Loucy (cell line): ENCODE measurements around the gene SLC39A11.

ENCODE experiments used
- H2AFZ ChIP-seq: fragments of 200-600 bp; sonication (generic); 2 replicates; pipeline ENCODE4 v1.6.0; 2016; ENCODE audit warnings: antibody characterized with exemption, mild to moderate bottlenecking, low read length, moderate library complexity
- H3F3A ChIP-seq: fragments of 200-600 bp; 2 replicates; pipeline ENCODE4 v1.6.0; 2016; ENCODE audit warnings: antibody characterized with exemption, low read depth, mild to moderate bottlenecking
- H3K27me3 ChIP-seq: fragments of 200-600 bp; sonication (generic); 2 replicates; pipeline ENCODE4 v1.6.1; 2014; ENCODE audit warnings: low read length, mild to moderate bottlenecking; ENCODE audit not compliant: insufficient read depth, poor library complexity, severe bottlenecking
- H3K36me3 ChIP-seq: fragments of 200-600 bp; sonication (generic); 2 replicates; pipeline ENCODE4 v1.6.1; 2016; ENCODE audit warnings: low read length; ENCODE audit not compliant: insufficient read depth
- H3K4me1 ChIP-seq: fragments of 200-600 bp; sonication (generic); 2 replicates; pipeline ENCODE4 v1.5.1; 2014; ENCODE audit warnings: low read length, mild to moderate bottlenecking; ENCODE audit not compliant: insufficient read depth, poor library complexity, severe bottlenecking
- H3K4me2 ChIP-seq: fragments of 200-600 bp; sonication (generic); 2 replicates; pipeline ENCODE4 v1.6.0; 2014; ENCODE audit warnings: antibody characterized with exemption, low read length, low read depth, mild to moderate bottlenecking; ENCODE audit not compliant: poor library complexity, severe bottlenecking
- H3K4me3 ChIP-seq: fragments of 200-600 bp; sonication (generic); 2 replicates; pipeline ENCODE4 v1.5.1; 2014; ENCODE audit warnings: low read length, mild to moderate bottlenecking, mixed read lengths; ENCODE audit not compliant: poor library complexity, severe bottlenecking
- H3K79me2 ChIP-seq: fragments of 200-600 bp; sonication (generic); 2 replicates; pipeline ENCODE4 v1.6.1; 2014; ENCODE audit warnings: low read length; ENCODE audit not compliant: insufficient read depth
- H3K9ac ChIP-seq: fragments of 200-600 bp; sonication (generic); 2 replicates; pipeline ENCODE4 v1.6.0; 2014; ENCODE audit warnings: mild to moderate bottlenecking, low read depth, low read length, moderate library complexity; ENCODE audit not compliant: poor library complexity, severe bottlenecking
- H3K9me2 ChIP-seq: fragments of 200-600 bp; sonication (generic); replicated peaks from 2 replicates; pipeline ENCODE4 v1.6.1; 2016; ENCODE audit warnings: low read depth, low read length, mixed read lengths
- H3K9me3 ChIP-seq: fragments of 200-600 bp; sonication (generic); 2 replicates; pipeline ENCODE4 v1.6.1; 2014; ENCODE audit warnings: mild to moderate bottlenecking, antibody characterized with exemption, low read length, low read depth; ENCODE audit not compliant: insufficient read depth
- H4K20me1 ChIP-seq: fragments of 200-600 bp; sonication (generic); 2 replicates; pipeline ENCODE4 v1.6.0; 2014; ENCODE audit warnings: antibody characterized with exemption, low read length, mild to moderate bottlenecking; ENCODE audit not compliant: insufficient read depth, poor library complexity, severe bottlenecking
- CTCF ChIP-seq: fragments of 200-600 bp; sonication (generic); conservative IDR thresholded peaks from 2 replicates; pipeline ENCODE4 v1.5.1; 2014; ENCODE audit warnings: mild to moderate bottlenecking, antibody characterized with exemption, low read length
- EZH2phosphoT487 ChIP-seq: fragments of 200-600 bp; IDR thresholded peaks from 2 replicates; pipeline ENCODE4 v1.6.1; 2018; ENCODE audit warnings: antibody characterized with exemption, mild to moderate bottlenecking, moderate library complexity, borderline replicate concordance

Gene SLC39A11

DNA sequence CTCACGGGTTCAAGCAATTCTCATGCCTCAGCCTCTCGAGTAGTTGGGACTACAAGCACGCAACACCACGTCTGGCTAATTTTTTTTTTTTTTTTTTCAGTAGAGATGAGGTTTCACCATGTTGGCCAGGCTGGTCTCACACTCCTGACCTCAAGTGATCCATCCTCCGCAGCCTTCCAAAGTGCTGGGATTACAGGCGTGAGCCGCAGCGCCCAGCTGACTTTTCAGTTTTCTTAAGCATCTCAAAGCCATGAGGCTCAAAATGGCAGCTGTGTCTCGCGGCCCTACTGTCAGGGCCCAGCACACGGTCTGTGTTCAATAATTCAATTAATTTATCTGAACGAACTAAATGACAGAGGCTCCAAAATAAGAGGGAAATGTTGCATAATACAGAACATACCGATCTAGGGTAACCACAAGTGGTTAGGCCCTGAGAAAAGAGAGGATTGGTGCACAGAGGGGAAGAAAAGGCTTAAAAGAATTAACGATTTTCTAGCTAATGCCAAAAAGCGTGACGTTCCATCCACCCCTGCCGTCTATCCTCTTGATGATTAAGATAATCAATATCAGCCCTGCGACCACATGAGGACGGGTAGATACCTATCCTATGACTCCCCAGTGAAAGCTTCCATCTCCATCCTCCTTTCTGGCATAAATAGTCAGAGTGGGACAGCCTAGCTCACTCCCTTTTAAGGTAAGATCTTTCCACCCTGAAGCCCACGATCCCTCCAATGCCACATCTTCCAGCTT lies 136.9 kb downstream of the SLC39A11 start:
- H3K27me3 ChIP-seq, result no peaks in the 10 kb centered on the region
- H4K20me1 ChIP-seq, result no peaks in the 10 kb centered on the region
- H2AFZ ChIP-seq, result no peak overlapping the region
- H3K36me3 ChIP-seq, result no peaks in the 10 kb centered on the region
- no peak for TF ChIP-seq EZH2phosphoT487
- no peak for TF ChIP-seq CTCF
- no peak overlapping the region for H3K4me3 ChIP-seq
- no peaks in the 10 kb centered on the region for H3K4me1 ChIP-seq
- H3K79me2 ChIP-seq, result no peaks in the 10 kb centered on the region
- no peak overlapping the region for H3K4me2 ChIP-seq
- H3K9ac ChIP-seq, result no peak overlapping the region
- H3F3A ChIP-seq, result no peaks in the 10 kb centered on the region
- H3K9me3 ChIP-seq, result no peaks in the 10 kb centered on the region
- no peaks in the 10 kb centered on the region for H3K9me2 ChIP-seq

GRCh38 chr17:72954579-72954978 lies 137.9 kb downstream of the SLC39A11 start:
- no peaks in the 10 kb centered on the region for H3K36me3 ChIP-seq
- no peak overlapping the region for H3K4me2 ChIP-seq
- H3K27me3 ChIP-seq, result no peaks in the 10 kb centered on the region
- H3F3A ChIP-seq, result no peaks in the 10 kb centered on the region
- no peaks in the 10 kb centered on the region for H3K79me2 ChIP-seq
- H3K9ac ChIP-seq, result no peak overlapping the region
- H3K4me3 ChIP-seq, result no peak overlapping the region
- no peak overlapping the region for H2AFZ ChIP-seq
- H3K4me1 ChIP-seq, result no peaks in the 10 kb centered on the region
- TF ChIP-seq EZH2phosphoT487 (no peak), CTCF (no peak)
- H3K9me3 ChIP-seq, result no peaks in the 10 kb centered on the region
- H3K9me2 ChIP-seq, result no peaks in the 10 kb centered on the region
- no peaks in the 10 kb centered on the region for H4K20me1 ChIP-seq

DNA sequence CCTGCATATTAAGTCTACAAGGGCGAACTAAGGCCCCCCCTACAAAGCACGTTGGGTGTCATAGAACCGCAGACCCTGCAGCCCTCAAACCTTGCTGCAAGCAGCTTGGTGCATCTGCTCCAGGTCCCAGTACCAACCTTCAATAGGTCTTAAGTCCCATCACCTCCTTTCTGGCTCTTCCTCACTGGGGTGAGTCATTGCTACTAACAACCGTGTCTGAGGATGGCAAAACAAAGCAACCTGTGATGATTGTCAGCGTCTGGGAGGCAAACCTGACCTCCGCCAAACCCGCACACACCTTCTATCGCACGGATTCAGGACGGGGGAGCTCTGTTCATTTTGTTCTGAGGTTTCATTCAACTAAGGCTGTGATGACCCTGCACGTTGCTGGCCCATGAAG lies 138.9 kb downstream of the SLC39A11 start:
- H3K9me2 ChIP-seq, result no peaks in the 10 kb centered on the region
- TF ChIP-seq CTCF (no peak), EZH2phosphoT487 (no peak)
- H3K9ac ChIP-seq, result no peak overlapping the region
- no peaks in the 10 kb centered on the region for H3K27me3 ChIP-seq
- no peaks in the 10 kb centered on the region for H4K20me1 ChIP-seq
- H3K4me3 ChIP-seq, result no peak overlapping the region
- H3K36me3 ChIP-seq, result no peaks in the 10 kb centered on the region
- no peak overlapping the region for H3K4me2 ChIP-seq
- H3K79me2 ChIP-seq, result no peaks in the 10 kb centered on the region
- no peaks in the 10 kb centered on the region for H3K9me3 ChIP-seq
- no peak overlapping the region for H2AFZ ChIP-seq
- no peaks in the 10 kb centered on the region for H3F3A ChIP-seq
- no peaks in the 10 kb centered on the region for H3K4me1 ChIP-seq
